Measurements from ENCODE around the gene MAD1L1. TPM values are rescaled to one million over a fixed set of nuclear protein-coding genes. Genes with fewer than 3 reads are reported as not detected.
"Not testable (repeated sequence)": the region's sequence is repeated elsewhere in the genome, so short reads cannot be mapped to it uniquely, and the experiment has no call there.

Gene MAD1L1
- polyA plus RNA-seq, 3 donors: 10.7 to 48.1 (median 18.4) TPM

GRCh38 chr7:2006921-2007381 lies 225.8 kb downstream of the MAD1L1 start:
- 89 to 92% (median 92%) methylated on average over 22 of the region's 22 CpGs for WGBS, 3 donors
- no peak overlapping the region for H3K27ac ChIP-seq (ENCODE audit: low read depth, low read length)

GRCh38 chr7:2006231-2006771 lies 226.4 kb downstream of the MAD1L1 start:
- 76 to 85% (median 76%) methylated on average over 20 of the region's 20 CpGs for WGBS, 3 donors
- H3K27ac ChIP-seq (ENCODE audit: low read depth, low read length): no peak overlapping the region

GRCh38 chr7:2005786-2006185 lies 227.0 kb downstream of the MAD1L1 start:
- no peak overlapping the region for H3K27ac ChIP-seq (ENCODE audit: low read depth, low read length)
- 94 to 97% (median 95%) methylated on average over 10 of the region's 10 CpGs for WGBS, 3 donors

- no peak overlapping the region for H3K27ac ChIP-seq (ENCODE audit: low read depth, low read length)
- 93 to 95% (median 94%) methylated on average over 29 of the region's 29 CpGs for WGBS, 3 donors
These were observed 227.7 kb downstream of the MAD1L1 start for GRCh38 chr7:2004841-2005725.

DNA sequence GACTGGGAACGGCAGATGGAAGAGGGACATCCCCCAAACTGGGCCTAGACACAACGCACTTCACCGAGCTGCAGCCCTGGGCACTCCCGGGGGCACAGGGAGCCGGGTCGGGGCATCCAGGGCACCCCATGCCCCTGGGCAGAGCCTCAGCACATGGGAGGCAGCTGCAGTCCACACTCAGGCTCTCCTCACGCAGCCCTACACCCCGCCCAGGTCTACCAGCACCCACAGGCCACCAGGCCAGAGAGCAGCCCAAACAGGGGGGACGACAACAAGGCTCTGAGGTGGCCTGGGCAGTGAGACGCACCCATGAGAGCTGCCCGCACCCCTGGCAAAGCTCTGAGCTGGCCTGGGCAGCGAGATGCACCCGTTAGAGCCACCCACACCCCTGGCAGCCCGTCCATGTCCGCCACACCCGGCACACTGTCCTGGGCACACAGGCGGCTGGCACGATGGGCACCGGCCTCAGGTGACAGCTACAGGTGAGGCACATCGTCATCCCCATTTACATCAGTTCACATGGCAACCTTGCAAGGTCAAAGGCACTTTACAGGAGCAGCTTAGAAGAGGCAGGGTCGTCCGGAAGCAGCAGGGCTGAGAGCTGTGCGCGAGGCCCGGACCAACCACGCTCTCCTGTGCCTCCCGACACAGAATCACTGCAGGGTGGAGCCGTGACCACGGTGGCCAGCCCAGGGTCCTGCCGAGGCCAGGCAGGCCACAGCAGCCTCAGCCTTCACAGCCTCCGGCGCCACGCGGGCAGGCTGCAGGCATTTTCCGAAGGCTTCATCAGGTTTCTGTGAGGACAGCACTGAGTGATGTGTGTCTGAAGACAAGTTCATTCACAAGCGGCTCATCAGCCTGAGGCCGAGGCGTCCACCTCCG lies 228.6 kb downstream of the MAD1L1 start:
- 94 to 97% (median 94%) methylated on average over 38 to 39 of the region's 39 CpGs for WGBS, 3 donors
- H3K27ac ChIP-seq (ENCODE audit: low read depth, low read length): no peak overlapping the region

DNA sequence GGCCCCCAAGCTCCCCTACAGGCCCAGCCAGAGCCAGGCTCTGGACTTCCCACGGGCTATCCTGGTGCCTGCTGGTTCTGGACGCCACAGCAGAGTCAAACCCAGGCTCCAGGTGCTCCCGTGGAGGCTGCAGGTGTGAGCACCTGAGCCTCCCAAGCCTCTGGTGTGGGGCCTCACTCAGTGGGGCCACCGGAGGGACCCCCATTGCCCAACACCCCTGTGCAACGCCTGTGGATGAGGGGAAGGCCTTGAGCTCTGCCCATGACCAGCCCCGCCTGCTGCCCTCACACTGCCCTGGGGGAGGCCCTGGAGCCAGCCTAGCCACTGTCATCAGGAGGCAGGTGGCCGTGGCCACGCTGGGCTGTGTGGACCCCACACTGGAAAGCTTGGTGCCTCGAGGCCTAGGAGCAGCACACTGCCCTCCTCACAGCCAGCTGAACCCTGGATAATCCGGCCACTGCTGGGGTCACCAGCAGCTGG lies 229.3 kb downstream of the MAD1L1 start:
- WGBS, 3 donors: 92 to 94% (median 92%) methylated on average over 10 of the region's 10 CpGs
- H3K27ac ChIP-seq (ENCODE audit: low read depth, low read length): no peak overlapping the region

- no peak overlapping the region for H3K27ac ChIP-seq (ENCODE audit: low read depth, low read length)
- WGBS, 3 donors: 86 to 90% (median 90%) methylated on average over 20 to 21 of the region's 21 CpGs
These were observed 229.9 kb downstream of the MAD1L1 start for GRCh38 chr7:2002561-2003450.

DNA sequence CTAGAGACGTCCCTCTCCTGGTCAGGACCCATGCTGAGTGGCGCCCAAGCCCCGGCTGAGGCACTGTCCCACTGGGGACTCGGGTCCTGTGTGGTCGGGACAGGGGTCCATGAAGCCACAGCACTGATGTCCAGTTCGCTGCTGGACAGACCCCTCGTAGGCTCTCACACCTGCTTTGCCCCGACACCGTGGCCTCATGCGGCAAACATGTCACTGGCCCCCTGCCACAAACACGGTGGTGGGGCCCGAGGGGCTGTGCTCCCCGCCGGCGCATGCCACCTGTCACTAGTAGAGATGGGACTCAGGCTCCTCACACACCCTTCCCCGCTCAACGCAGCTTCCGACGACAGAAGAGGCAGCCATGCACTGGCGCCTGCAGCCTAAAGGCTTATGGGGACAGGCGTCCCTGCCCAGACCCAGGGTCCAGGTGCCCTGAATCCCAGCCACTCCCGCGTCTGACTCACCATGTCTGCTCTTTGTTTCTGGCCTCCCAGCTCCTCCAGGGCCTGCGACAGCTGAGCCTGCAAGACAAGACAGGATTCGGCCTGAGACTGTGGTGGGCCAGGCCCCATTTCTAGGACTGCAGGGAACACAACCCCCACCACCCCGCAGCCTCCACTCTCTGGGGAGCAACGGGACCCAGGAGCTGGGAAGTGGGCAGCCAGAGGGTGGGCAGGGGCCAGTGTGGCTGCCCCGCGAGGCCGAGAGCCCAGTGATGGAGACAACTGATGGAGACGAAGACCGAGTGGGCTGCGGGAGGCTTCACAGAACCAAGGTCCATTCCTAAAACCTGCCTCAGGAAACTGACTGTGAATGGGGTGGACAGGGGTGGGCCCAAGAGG lies 230.9 kb downstream of the MAD1L1 start:
- whole genome bisulfite sequencing, 3 donors: 88 to 93% (median 92%) methylated on average over 32 to 33 of the region's 33 CpGs

GRCh38 chr7:2000746-2001321 lies 231.9 kb downstream of the MAD1L1 start:
- H3K27ac ChIP-seq (ENCODE audit: low read depth, low read length): no peak overlapping the region
- 94% methylated on average over 25 of the region's 25 CpGs for WGBS, 3 donors

More for the DNA sequence above, 230.9 kb downstream of the MAD1L1 start:
- H3K27ac ChIP-seq (ENCODE audit: low read depth, low read length): no peak overlapping the region

DNA sequence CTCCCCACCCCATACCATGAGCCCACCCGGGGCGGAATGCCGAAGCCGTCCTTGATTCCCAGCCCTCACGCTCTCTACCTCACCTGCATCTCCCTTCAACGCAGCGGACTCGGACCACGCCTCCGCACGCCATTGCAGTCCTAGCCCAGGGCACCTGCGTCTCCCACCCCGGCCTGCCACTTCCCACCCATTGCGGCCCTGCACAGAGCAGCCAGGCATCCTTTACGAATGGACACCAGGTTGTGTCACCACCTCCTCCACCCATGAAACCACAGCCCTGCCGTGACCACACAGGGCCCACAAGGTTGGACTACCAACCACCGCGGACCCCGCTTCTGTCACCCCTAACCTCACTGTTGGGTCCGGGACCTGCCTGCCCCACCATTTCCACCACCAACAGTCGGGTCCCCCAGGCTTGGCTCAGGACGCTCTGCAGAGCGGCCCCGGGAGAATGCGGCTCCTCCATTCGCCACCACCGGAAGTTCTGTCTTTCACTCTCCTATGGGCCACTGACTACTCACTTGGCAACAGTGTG lies 232.5 kb downstream of the MAD1L1 start:
- WGBS, 3 donors: 96 to 97% (median 96%) methylated on average over 23 to 27 of the region's 27 CpGs
- no peak overlapping the region for H3K27ac ChIP-seq (ENCODE audit: low read depth, low read length)

DNA sequence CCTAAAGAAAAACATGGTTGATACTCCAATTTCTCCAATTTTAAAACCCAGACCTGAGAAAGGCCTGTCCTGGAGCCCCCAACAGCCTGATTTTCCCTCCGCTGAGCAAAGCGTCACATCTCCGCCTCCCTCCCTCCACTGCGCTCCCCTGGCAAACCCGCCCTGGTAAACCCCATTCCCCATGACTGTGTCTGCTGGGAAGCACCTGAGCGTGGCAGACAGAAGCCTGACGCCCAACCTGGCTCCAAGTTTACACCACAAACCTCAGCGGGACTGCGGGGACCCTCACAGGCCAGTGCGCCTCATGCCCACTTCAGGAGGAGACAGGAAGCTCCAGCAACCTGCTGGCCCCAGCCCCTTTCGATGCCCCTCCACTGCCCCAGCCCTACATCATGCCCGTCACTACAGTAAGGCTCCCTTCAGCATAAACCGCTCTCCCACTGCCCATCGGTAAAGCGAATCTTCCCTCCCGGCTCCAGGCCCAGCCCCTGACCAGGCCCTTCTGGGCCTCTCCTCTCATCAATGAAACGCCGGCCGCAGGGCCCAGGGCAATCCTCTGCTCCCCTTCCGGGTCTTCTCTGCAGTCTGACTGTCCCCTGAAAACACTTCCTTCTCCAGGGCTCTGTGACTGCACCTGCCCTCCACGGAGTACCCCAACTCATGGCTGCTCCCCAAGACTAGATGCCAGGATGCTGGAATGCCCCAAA lies 233.3 kb downstream of the MAD1L1 start:
- H3K27ac ChIP-seq (ENCODE audit: low read depth, low read length): no peak overlapping the region
- 95 to 97% (median 95%) methylated on average over 21 of the region's 21 CpGs for WGBS, 3 donors

DNA sequence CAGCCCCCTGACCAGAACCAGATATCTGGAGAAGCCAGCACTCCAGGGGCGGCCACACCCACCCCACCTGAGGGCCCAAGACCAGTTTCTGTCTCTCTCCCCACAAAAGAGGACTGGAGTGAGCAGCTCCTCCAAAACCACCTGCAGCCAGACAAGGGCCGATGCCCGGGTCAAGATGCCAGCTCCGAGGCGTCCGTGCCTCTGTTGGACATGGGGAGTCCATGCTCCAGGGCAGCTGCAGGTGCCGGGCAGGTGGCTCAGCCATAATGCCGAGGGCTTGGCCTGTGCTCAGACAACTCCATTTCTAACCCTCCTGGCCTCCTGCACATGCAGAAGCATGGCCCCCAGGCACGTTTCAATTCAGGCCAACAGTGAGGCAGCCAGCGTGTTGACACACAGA lies 234.6 kb downstream of the MAD1L1 start:
- no peak overlapping the region for H3K27ac ChIP-seq (ENCODE audit: low read depth, low read length)
- WGBS, 3 donors: 95 to 98% (median 96%) methylated on average over 10 of the region's 10 CpGs

GRCh38 chr7:1997537-1998076 lies 235.1 kb downstream of the MAD1L1 start:
- H3K27ac ChIP-seq (ENCODE audit: low read depth, low read length): no peak overlapping the region

DNA sequence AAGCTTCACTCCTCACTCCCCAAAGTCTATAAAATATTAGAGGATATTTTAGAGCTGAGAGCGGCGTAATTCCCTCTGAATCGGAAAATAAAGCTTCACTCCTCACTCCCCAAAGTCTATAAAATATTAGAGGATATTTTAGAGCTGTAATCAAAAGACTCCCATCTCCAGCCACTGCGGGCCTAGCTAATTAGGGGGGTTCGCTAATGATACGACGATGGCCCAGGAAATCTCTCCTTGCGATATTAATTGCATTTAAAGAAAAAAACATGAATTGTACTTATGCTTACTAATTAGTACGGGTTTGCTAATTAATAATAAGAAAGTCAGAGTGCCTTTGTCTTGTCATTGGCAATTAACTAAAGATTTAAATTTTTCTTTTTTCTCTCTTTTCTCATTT lies 235.9 kb downstream of the MAD1L1 start:
- WGBS, 3 donors: 94 to 96% (median 95%) methylated on average over 9 of the region's 9 CpGs
- no peak overlapping the region for H3K27ac ChIP-seq (ENCODE audit: low read depth, low read length)

More at GRCh38 chr7:1997537-1998076, 235.1 kb downstream of the MAD1L1 start:
- 88 to 94% (median 90%) methylated on average over 15 of the region's 15 CpGs for WGBS, 3 donors

DNA sequence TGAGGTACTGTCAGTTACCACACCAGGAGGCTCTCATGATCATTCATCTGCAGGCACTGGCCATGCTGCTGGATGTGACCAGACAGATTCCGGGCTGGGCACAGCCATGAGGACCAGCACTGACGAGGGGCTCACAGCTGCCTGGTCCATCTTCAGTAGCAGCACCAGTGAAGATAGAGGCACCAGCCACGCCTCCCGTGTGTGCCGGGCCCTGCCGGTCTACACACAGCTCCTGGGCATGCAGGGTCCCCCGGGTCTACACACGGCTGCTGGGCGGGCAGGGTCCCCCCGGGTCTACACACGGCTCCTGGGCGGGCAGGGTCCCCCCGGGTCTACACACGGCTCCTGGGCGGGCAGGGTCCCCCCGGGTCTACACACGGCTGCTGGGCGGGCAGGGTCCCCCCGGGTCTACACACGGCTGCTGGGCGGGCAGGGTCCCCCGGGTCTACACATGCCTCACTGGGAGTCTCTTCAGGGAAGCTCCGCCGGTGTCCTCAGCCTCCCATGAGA lies 236.8 kb downstream of the MAD1L1 start:
- not testable (repeated sequence) for H3K27ac ChIP-seq (ENCODE audit: low read depth, low read length)
- 91 to 95% (median 94%) methylated on average over 20 to 24 of the region's 24 CpGs for WGBS, 3 donors

All from adipose tissue (tissue), 3 donors.